ENCODE data around the gene BTN3A1. TPM values are rescaled to one million over a fixed set of nuclear protein-coding genes. Genes with fewer than 3 reads are reported as not detected.

BTN3A1 gene
- total RNA-seq, 2 experiments from 2014 or later: 33.3 to 33.4 TPM

DNA sequence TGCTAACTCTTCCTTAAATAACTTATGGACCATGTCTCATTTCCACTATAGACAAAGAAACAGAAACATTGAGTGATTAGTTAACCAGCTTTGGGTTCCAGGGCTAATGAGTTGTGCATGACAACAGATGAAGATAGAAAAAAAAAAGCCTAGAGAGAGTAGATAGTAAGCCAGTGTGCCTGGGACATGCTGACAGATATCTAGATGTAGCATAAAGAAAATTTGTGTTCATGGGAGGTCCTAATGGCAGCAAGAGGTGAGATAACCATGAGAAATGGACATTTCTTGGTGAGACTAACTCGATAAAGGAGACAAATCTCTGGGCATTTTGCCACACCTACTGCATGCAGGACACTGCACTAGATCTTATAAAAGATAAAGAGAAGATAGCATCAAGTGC, 35.5 kb downstream of the BTN3A1 start:
- ChIA-PET POLR2A (no interaction called here), CTCF (ENCODE audit: unreplicated experiment) (no interaction called here)
- intact Hi-C loops (cut with micrococcal nuclease; ENCODE audit: unreplicated experiment): no loop called here
- Histone ChIP-seq H3K4me1 (ENCODE audit: insufficient read depth, low read length, poor library complexity, severe bottlenecking) (peaks cover 24% of the 10 kb centered on the region), H3K27ac (ENCODE audit: low read depth, low read length, poor library complexity, severe bottlenecking) (no peak overlapping the region), H3K4me3 (ENCODE audit: low read depth, low read length, poor library complexity, severe bottlenecking) (no peak overlapping the region), H3K9me3 (ENCODE audit: low read length) (peaks cover 13% of the 10 kb centered on the region; the same call in 1 of the 2 replicates), H3K4me2 (ENCODE audit: low read length) (no peak overlapping the region), H3K79me2 (ENCODE audit: insufficient read depth, low read depth, low read length) (peaks cover 12% of the 10 kb centered on the region), H4K20me1 (ENCODE audit: insufficient read depth, low read length) (no peaks in the 10 kb centered on the region), H2AFZ (ENCODE audit: low read length) (no peak overlapping the region), H3K36me3 (ENCODE audit: insufficient read depth, low read length) (peaks cover 14% of the 10 kb centered on the region), H3K9me2 (ENCODE audit: insufficient read depth, low read length) (no peaks in the 10 kb centered on the region)
- DNase-seq (ENCODE audit: low spot score): no peak
- no TSS peak for BruUV-seq (replicated peaks)
- no peak for TF ChIP-seq EZH2phosphoT487 (IDR thresholded peaks at IDR 0.05; ENCODE audit: borderline replicate concordance, low read depth, low read length)
- TF ChIP-seq, protein P1, sequence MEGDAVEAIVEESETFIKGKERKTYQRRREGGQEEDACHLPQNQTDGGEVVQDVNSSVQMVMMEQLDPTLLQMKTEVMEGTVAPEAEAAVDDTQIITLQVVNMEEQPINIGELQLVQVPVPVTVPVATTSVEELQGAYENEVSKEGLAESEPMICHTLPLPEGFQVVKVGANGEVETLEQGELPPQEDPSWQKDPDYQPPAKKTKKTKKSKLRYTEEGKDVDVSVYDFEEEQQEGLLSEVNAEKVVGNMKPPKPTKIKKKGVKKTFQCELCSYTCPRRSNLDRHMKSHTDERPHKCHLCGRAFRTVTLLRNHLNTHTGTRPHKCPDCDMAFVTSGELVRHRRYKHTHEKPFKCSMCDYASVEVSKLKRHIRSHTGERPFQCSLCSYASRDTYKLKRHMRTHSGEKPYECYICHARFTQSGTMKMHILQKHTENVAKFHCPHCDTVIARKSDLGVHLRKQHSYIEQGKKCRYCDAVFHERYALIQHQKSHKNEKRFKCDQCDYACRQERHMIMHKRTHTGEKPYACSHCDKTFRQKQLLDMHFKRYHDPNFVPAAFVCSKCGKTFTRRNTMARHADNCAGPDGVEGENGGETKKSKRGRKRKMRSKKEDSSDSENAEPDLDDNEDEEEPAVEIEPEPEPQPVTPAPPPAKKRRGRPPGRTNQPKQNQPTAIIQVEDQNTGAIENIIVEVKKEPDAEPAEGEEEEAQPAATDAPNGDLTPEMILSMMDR (conservative IDR thresholded peaks at IDR 0.05; ENCODE audit: low read length): no peak

DNA sequence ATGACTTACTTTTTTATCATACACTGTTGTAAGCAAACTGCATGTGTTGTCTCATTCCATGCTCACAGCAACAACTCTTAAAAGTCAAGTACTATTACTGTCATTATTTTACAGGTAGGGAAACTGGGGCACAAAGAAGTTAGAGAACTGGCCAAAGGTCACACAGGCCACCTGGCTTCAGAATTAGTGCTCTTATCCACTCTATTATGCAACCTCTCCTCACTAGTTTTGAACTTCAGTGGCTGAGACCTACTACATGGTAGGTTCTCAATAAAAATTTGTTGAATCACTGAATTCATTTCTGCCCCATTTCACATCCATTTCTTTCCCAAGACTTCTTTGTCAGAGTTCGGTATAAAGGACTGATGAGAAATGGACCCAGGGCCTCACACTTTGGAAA, 35.9 kb downstream of the BTN3A1 start:
- no peak overlapping the region for H3K4me2 ChIP-seq (ENCODE audit: low read length)
- POLR2A ChIA-PET: interaction anchor here (0.6 kb wide), 1 partner anchor 64 kb away, joined by 3 read pairs; no protein-coding TSS in a partner anchor
- BruUV-seq (replicated peaks): no TSS peak
- H3K9me2 ChIP-seq (ENCODE audit: insufficient read depth, low read length): no peaks in the 10 kb centered on the region
- peaks cover 24% of the 10 kb centered on the region for H3K4me1 ChIP-seq (ENCODE audit: insufficient read depth, low read length, poor library complexity, severe bottlenecking)
- peaks cover 10% of the 10 kb centered on the region for H3K36me3 ChIP-seq (ENCODE audit: insufficient read depth, low read length)
- H4K20me1 ChIP-seq (ENCODE audit: insufficient read depth, low read length): no peaks in the 10 kb centered on the region
- H3K4me3 ChIP-seq (ENCODE audit: low read depth, low read length, poor library complexity, severe bottlenecking): no peak overlapping the region
- CTCF ChIA-PET (ENCODE audit: unreplicated experiment): no interaction called here
- intact Hi-C loops (cut with micrococcal nuclease; ENCODE audit: unreplicated experiment): no loop called here
- TF ChIP-seq, protein P1 (conservative IDR thresholded peaks at IDR 0.05; ENCODE audit: low read length): no peak
- no peak for TF ChIP-seq EZH2phosphoT487 (IDR thresholded peaks at IDR 0.05; ENCODE audit: borderline replicate concordance, low read depth, low read length)
- peaks cover 12% of the 10 kb centered on the region for H3K79me2 ChIP-seq (ENCODE audit: insufficient read depth, low read depth, low read length)
- peaks cover 9% of the 10 kb centered on the region; the same call in 1 of the 2 replicates for H3K9me3 ChIP-seq (ENCODE audit: low read length)
- DNase-seq (ENCODE audit: low spot score): no peak
- H2AFZ ChIP-seq (ENCODE audit: low read length): no peak overlapping the region
- no peak overlapping the region for H3K27ac ChIP-seq (ENCODE audit: low read depth, low read length, poor library complexity, severe bottlenecking)

All from OCI-LY7 (cell line).